H1 (cell line): ENCODE data around the gene HIVEP3. TPM values are rescaled to one million over a fixed set of nuclear protein-coding genes. Genes with fewer than 3 reads are reported as not detected.

Source experiments
- polyA plus RNA-seq, 7 experiments: library from polyadenylated mRNA; depleted of rRNA in 3 of 7; stranded (reverse) in 5 of 7; unstranded in 2 of 7; fragments of >200 nt in 5 of 7; fragments of 200-250 nt in 2 of 7; gene quantifications; 1 replicate in 5 of 7; 2 replicates in 1 of 7; 4 replicates in 1 of 7; pipeline versions ENCODE4 v1.2.1 to v1.2.3, GENCODE V29; 2011 to 2013; ENCODE audit warnings: missing spikeins in 2 of 7, mixed read lengths in 2 of 7
- total RNA-seq: library from RNA; stranded (reverse); fragmentation: NEBNext Ultra II Directional; extraction: Animal tissue kit (Norgen Biotek cat#: 25700); gene quantifications from 2 replicates; pipeline ENCODE4 v1.2.1, GENCODE V29; 2021
- TF ChIP-seq, protein P1 (sequence below): fragments of 300-600 bp; sonication (generic); IDR thresholded peaks from 2 replicates; pipeline ENCODE4 v1.7.1; 2012; ENCODE audit warnings: low read length, moderate library complexity, mild to moderate bottlenecking, inconsistent platforms; ENCODE audit not compliant: insufficient replicate concordance

The HIVEP3 gene
- total and polyA plus RNA-seq, 2 of the 8 experiments (the other 6 are each of a cell fraction or from before 2014, with no cell fraction given) = 0.24 to 0.69 TPM

DNA sequence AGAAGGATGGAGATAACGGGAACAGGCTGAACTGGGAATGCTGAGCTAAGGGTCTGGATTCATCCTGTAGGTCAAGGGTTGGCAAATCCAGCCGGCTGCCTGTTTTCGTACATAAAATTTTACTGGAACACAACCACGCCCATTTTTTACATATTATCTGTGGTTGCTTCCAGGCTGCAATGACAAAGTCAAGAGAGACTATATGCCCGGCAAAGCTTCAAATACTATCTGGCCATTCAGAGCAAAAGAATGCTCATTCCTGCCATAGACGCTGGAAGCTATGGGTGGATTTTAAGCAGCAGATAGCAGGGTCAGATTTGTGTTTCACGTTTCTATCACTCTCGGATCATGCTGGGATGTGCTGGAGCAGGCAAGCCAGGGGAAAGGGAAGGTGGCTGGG lies 296.3 kb downstream of the HIVEP3 start (continued):
- TF ChIP-seq, protein P1, sequence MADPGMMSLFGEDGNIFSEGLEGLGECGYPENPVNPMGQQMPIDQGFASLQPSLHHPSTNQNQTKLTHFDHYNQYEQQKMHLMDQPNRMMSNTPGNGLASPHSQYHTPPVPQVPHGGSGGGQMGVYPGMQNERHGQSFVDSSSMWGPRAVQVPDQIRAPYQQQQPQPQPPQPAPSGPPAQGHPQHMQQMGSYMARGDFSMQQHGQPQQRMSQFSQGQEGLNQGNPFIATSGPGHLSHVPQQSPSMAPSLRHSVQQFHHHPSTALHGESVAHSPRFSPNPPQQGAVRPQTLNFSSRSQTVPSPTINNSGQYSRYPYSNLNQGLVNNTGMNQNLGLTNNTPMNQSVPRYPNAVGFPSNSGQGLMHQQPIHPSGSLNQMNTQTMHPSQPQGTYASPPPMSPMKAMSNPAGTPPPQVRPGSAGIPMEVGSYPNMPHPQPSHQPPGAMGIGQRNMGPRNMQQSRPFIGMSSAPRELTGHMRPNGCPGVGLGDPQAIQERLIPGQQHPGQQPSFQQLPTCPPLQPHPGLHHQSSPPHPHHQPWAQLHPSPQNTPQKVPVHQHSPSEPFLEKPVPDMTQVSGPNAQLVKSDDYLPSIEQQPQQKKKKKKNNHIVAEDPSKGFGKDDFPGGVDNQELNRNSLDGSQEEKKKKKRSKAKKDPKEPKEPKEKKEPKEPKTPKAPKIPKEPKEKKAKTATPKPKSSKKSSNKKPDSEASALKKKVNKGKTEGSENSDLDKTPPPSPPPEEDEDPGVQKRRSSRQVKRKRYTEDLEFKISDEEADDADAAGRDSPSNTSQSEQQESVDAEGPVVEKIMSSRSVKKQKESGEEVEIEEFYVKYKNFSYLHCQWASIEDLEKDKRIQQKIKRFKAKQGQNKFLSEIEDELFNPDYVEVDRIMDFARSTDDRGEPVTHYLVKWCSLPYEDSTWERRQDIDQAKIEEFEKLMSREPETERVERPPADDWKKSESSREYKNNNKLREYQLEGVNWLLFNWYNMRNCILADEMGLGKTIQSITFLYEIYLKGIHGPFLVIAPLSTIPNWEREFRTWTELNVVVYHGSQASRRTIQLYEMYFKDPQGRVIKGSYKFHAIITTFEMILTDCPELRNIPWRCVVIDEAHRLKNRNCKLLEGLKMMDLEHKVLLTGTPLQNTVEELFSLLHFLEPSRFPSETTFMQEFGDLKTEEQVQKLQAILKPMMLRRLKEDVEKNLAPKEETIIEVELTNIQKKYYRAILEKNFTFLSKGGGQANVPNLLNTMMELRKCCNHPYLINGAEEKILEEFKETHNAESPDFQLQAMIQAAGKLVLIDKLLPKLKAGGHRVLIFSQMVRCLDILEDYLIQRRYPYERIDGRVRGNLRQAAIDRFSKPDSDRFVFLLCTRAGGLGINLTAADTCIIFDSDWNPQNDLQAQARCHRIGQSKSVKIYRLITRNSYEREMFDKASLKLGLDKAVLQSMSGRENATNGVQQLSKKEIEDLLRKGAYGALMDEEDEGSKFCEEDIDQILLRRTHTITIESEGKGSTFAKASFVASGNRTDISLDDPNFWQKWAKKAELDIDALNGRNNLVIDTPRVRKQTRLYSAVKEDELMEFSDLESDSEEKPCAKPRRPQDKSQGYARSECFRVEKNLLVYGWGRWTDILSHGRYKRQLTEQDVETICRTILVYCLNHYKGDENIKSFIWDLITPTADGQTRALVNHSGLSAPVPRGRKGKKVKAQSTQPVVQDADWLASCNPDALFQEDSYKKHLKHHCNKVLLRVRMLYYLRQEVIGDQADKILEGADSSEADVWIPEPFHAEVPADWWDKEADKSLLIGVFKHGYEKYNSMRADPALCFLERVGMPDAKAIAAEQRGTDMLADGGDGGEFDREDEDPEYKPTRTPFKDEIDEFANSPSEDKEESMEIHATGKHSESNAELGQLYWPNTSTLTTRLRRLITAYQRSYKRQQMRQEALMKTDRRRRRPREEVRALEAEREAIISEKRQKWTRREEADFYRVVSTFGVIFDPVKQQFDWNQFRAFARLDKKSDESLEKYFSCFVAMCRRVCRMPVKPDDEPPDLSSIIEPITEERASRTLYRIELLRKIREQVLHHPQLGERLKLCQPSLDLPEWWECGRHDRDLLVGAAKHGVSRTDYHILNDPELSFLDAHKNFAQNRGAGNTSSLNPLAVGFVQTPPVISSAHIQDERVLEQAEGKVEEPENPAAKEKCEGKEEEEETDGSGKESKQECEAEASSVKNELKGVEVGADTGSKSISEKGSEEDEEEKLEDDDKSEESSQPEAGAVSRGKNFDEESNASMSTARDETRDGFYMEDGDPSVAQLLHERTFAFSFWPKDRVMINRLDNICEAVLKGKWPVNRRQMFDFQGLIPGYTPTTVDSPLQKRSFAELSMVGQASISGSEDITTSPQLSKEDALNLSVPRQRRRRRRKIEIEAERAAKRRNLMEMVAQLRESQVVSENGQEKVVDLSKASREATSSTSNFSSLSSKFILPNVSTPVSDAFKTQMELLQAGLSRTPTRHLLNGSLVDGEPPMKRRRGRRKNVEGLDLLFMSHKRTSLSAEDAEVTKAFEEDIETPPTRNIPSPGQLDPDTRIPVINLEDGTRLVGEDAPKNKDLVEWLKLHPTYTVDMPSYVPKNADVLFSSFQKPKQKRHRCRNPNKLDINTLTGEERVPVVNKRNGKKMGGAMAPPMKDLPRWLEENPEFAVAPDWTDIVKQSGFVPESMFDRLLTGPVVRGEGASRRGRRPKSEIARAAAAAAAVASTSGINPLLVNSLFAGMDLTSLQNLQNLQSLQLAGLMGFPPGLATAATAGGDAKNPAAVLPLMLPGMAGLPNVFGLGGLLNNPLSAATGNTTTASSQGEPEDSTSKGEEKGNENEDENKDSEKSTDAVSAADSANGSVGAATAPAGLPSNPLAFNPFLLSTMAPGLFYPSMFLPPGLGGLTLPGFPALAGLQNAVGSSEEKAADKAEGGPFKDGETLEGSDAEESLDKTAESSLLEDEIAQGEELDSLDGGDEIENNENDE = no peak
- TF ChIP-seq, all 59 proteins: peak for 0
